ENCODE results near the gene ZNF674.
"Not testable (repeated sequence)": the region's sequence is repeated elsewhere in the genome, so short reads cannot be mapped to it uniquely, and the experiment has no call there.

ZNF674 gene

DNA sequence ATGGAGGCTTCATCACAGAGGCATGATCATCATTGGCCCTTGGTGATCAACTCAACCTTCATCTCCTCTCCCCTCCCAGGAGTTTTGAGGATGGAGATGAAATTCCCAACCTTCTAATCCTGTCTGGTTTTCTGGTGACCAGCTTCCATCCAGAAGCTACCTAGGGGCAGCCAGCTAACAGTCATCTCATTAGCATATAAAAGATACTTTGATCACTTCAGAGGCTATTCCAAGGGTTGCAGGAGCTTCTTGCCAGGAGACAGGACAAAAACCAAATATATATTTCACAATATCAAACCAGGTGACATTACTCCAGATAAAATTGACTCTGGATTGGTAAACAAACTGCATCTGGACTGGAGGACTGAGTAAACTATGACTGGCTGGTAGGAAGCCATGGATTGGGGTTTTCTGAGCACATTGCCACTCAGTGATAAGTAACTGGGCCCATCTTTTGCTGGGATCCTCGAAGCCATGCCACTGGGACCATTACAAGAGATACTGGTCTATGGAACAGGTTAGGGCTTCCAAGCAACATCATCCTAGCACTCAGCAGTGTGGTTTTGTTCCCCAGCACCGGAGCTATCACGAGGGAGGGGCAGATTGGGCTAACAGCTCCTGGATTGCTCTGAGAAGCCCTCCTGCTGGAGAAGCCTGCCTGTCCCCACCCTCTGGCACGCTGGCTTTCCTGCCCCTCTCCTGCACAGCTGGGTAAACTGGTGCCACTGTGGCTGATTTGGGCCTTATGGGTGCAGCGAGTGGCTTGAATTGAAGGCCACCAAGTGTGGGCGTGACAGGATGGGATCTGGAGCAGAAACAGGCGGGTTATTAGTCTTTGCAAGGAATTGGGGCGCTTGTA lies 84.2 kb downstream of the ZNF674 start:
- DNase-seq: not testable (repeated sequence)

DNA sequence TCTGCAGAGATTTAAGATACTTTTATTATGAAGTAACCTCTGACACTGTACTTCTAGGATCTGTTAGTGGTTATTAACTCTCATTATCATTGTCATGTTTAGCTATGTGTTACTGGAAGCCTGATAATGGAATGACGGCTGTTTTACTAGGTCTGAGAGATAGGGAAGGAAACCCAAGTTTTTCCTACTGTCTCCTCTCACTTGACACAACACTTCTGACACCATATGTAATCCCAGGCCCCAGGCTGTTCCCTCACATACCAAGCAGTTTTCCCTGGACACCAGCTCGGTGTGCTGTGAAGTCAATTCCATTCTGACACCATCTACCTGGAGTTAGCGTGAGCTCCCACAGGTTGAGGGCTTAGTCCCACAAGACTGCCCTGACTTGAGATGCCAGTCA lies 85.6 kb downstream of the ZNF674 start:
- no peak for DNase-seq

DNA sequence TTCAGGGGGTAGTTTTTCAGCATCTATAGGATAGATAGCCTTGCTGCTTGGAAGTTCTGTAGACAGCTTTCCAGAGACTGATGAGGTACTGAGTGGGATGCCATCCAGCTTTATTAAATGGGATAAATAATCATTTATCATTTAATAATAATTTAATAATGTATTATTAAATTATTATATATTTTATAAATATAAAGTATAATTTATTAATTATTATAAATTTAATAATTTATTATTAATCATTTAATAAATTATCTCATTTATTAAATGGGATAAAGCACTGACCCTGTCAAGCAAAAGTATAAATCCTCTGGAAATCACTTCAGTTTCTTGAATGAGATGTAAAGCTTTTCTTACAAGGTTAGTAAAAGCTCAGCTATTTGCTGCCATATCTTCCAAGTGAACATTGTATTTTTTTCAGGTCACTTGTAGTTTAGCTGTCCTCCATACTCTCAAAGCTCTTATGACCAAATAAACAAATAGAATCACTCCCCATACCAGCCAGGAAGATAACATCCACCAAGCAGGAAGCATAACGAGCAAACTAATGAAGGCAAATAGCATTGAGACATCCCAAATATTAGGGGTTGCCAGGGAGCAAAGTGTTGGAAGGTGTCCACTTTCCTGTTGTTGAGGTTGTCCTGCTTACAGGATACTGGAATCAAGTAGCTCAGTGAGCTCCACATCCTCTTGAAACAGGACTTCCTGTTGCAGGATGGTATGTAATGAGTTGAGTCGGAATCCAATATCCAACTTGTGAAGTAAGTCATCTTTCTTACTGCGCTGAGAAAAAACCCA lies 88.9 kb downstream of the ZNF674 start:
- no peak for DNase-seq

Measured in NCI-H1092 treated with DMSO at 0.1 percent for 48 hours (cell line).